Astrocyte (in vitro differentiated cells and primary cell): Measurements from ENCODE around the gene ZFHX3. TPM values are rescaled to one million over a fixed set of nuclear protein-coding genes. Genes with fewer than 3 reads are reported as not detected.

Experiments
- DNase-seq: peaks from one replicate; pipeline ENCODE4 v3.0.0-alpha.2; 2010; ENCODE audit warnings: low read depth
- FAIRE-seq: peaks from 2 replicates; lab custom pipeline; 2011; peaks lifted over from hg19 to GRCh38; lab: Jason Lieb, UNC
- H2AFZ ChIP-seq: 2 replicates; pipeline ENCODE4 v1.6.0; 2012; ENCODE audit warnings: low read depth, low read length, inconsistent platforms
- H3K27ac ChIP-seq: 2 replicates; pipeline ENCODE4 v1.5.1; 2011; ENCODE audit warnings: low read depth, low read length, inconsistent platforms
- H3K27me3 ChIP-seq: 2 replicates; pipeline ENCODE4 v1.6.0; 2011; ENCODE audit warnings: low read length, inconsistent platforms; ENCODE audit not compliant: insufficient read depth
- H3K36me3 ChIP-seq: 2 replicates; pipeline ENCODE4 v1.5.1; 2011; ENCODE audit warnings: low read length, inconsistent platforms; ENCODE audit not compliant: insufficient read depth
- H3K4me1 ChIP-seq: 2 replicates; pipeline ENCODE4 v1.5.1; 2011; ENCODE audit warnings: low read length, inconsistent platforms; ENCODE audit not compliant: insufficient read depth
- H3K4me2 ChIP-seq: 2 replicates; pipeline ENCODE4 v1.6.0; 2012; ENCODE audit warnings: low read length, inconsistent platforms
- H3K4me3 ChIP-seq: 2 replicates; pipeline ENCODE4 v1.5.1; 2011; ENCODE audit warnings: low read depth, mild to moderate bottlenecking, low read length, inconsistent platforms; ENCODE audit not compliant: insufficient read depth
- H3K79me2 ChIP-seq: 2 replicates; pipeline ENCODE4 v1.6.0; 2012; ENCODE audit warnings: mild to moderate bottlenecking, low read length, inconsistent platforms; ENCODE audit not compliant: insufficient read depth
- H3K9ac ChIP-seq: 2 replicates; pipeline ENCODE4 v1.6.0; 2012; ENCODE audit warnings: mild to moderate bottlenecking, low read length, inconsistent platforms
- H3K9me3 ChIP-seq: 2 replicates; pipeline ENCODE4 v1.5.1; 2012; ENCODE audit warnings: low read depth, mild to moderate bottlenecking, low read length, inconsistent platforms; ENCODE audit not compliant: insufficient read depth
- H4K20me1 ChIP-seq: 2 replicates; pipeline ENCODE4 v1.6.0; 2012; ENCODE audit warnings: low read length, inconsistent platforms; ENCODE audit not compliant: insufficient read depth
- H3K27ac Mint-ChIP-seq: one replicate; pipeline ENCODE4 v1.8.0; 2021; ENCODE audit warnings: mild to moderate bottlenecking, mixed read lengths; ENCODE audit not compliant: unreplicated experiment
- H3K27me3 Mint-ChIP-seq: one replicate; pipeline ENCODE4 v1.8.0; 2021; ENCODE audit warnings: low read depth, mixed read lengths; ENCODE audit not compliant: unreplicated experiment
- H3K36me3 Mint-ChIP-seq: one replicate; pipeline ENCODE4 v1.8.0; 2021; ENCODE audit warnings: low read depth, mixed read lengths; ENCODE audit not compliant: unreplicated experiment
- H3K4me1 Mint-ChIP-seq: one replicate; pipeline ENCODE4 v1.8.0; 2021; ENCODE audit warnings: low read depth, mixed read lengths; ENCODE audit not compliant: unreplicated experiment
- H3K4me3 Mint-ChIP-seq: one replicate; pipeline ENCODE4 v1.8.0; 2021; ENCODE audit warnings: mild to moderate bottlenecking, moderate library complexity, mixed read lengths; ENCODE audit not compliant: unreplicated experiment
- H3K9me3 Mint-ChIP-seq: one replicate; pipeline ENCODE4 v1.8.0; 2021; ENCODE audit warnings: mild to moderate bottlenecking, mixed read lengths; ENCODE audit not compliant: unreplicated experiment
- EZH2 ChIP-seq: IDR thresholded peaks from 2 replicates; pipeline ENCODE4 v1.6.1; 2012; ENCODE audit warnings: mild to moderate bottlenecking, low read length, inconsistent platforms; ENCODE audit not compliant: insufficient read depth
- total RNA-seq: library from RNA; stranded (reverse); gene quantifications from 2 replicates; pipeline ENCODE4 v1.2.1, GENCODE V29; 2021
- TF ChIP-seq, protein P1 (sequence below): IDR thresholded peaks from 2 replicates; pipeline ENCODE4 v1.5.1; 2011; ENCODE audit warnings: low read depth, mild to moderate bottlenecking, inconsistent platforms, low read length, moderate library complexity; ENCODE audit not compliant: insufficient read depth

ZFHX3 gene
- total RNA-seq, 1 donor from 2014 or later: 19.7 TPM

DNA sequence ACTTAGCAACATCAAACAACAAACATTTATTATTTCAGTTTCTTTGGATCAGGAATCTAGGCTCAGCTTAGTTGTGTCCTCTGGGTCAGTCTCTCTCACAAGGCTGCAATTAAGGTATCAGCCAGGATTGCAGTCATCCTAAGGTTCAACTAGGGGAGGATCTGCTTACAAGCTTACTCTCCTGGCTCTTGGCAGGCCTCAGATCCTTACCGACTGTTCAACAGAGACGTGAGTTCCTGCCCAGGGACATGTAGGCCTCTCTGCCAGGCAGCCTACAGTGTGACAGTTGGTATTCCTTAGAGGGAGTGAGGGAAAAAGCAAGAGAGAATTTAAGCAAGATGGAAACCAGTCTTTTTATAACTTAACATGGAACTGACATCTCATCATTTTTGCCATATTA, 294.0 kb downstream of the ZFHX3 start:
- Histone ChIP-seq H3K4me1 (no peaks in the 10 kb centered on the region), H3K9ac (no peak overlapping the region), H4K20me1 (no peaks in the 10 kb centered on the region), H3K4me2 (no peak overlapping the region), H3K27ac (no peak overlapping the region), H3K27me3 (no peaks in the 10 kb centered on the region), H2AFZ (no peak overlapping the region), H3K36me3 (no peaks in the 10 kb centered on the region), H3K9me3 (no peaks in the 10 kb centered on the region), H3K4me3 (no peak overlapping the region), H3K79me2 (no peaks in the 10 kb centered on the region)
- Mint-ChIP-seq H3K27ac (no peak overlapping the region), H3K27me3 (no peaks in the 10 kb centered on the region), H3K9me3 (peaks cover 3% of the 10 kb centered on the region), H3K4me3 (no peak overlapping the region), H3K36me3 (no peaks in the 10 kb centered on the region), H3K4me1 (peaks cover 6% of the 10 kb centered on the region)
- TF ChIP-seq EZH2: no peak
- FAIRE-seq (no peak), DNase-seq (no peak)

DNA sequence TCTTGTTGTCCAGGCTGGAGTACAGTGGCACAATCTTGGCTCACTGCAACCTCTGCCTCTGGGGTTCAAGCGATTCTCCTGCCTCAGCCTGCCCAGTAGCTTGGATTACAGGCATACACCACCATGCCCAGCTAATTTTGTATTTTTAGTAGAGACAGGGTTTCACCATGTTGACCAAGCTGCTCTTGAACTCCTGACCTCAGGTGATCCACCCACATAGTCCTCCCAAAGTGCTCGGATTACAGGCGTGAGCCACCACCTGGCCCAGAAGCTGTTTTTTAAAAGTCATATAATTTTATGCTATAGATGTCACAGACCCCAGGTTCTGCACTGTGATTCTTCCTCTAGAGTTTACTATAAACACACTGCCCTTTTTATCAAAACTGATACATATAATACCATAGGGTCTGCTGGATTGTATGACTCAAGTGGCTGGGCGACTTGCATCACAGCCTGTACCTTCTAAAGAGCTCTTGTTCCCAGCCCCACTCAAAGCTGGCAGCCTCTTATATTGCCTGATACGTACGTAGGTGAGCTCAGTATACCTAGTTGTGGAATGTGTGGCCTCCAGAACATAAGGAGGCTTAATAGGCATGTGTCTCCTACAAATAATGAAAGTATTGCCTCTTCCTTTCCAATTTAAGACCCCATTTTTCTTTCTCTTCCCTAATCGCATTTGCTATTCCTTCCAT, 295.8 kb downstream of the ZFHX3 start:
- Mint-ChIP-seq H3K36me3 (no peaks in the 10 kb centered on the region), H3K27ac (no peak overlapping the region), H3K4me3 (no peak overlapping the region), H3K4me1 (peaks cover 6% of the 10 kb centered on the region), H3K9me3 (peaks cover 3% of the 10 kb centered on the region), H3K27me3 (no peaks in the 10 kb centered on the region)
- no peak for DNase-seq
- no peak overlapping the region for H2AFZ ChIP-seq
- H3K27ac ChIP-seq: no peak overlapping the region
- no peaks in the 10 kb centered on the region for H3K9me3 ChIP-seq
- H3K4me3 ChIP-seq: no peak overlapping the region
- no peak overlapping the region for H3K9ac ChIP-seq
- H4K20me1 ChIP-seq: no peaks in the 10 kb centered on the region
- H3K27me3 ChIP-seq: no peaks in the 10 kb centered on the region
- FAIRE-seq: no peak
- H3K4me2 ChIP-seq: no peak overlapping the region
- H3K79me2 ChIP-seq: no peaks in the 10 kb centered on the region
- no peaks in the 10 kb centered on the region for H3K4me1 ChIP-seq
- TF ChIP-seq EZH2: no peak
- TF ChIP-seq, protein P1, sequence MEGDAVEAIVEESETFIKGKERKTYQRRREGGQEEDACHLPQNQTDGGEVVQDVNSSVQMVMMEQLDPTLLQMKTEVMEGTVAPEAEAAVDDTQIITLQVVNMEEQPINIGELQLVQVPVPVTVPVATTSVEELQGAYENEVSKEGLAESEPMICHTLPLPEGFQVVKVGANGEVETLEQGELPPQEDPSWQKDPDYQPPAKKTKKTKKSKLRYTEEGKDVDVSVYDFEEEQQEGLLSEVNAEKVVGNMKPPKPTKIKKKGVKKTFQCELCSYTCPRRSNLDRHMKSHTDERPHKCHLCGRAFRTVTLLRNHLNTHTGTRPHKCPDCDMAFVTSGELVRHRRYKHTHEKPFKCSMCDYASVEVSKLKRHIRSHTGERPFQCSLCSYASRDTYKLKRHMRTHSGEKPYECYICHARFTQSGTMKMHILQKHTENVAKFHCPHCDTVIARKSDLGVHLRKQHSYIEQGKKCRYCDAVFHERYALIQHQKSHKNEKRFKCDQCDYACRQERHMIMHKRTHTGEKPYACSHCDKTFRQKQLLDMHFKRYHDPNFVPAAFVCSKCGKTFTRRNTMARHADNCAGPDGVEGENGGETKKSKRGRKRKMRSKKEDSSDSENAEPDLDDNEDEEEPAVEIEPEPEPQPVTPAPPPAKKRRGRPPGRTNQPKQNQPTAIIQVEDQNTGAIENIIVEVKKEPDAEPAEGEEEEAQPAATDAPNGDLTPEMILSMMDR: no peak
- no peaks in the 10 kb centered on the region for H3K36me3 ChIP-seq

DNA sequence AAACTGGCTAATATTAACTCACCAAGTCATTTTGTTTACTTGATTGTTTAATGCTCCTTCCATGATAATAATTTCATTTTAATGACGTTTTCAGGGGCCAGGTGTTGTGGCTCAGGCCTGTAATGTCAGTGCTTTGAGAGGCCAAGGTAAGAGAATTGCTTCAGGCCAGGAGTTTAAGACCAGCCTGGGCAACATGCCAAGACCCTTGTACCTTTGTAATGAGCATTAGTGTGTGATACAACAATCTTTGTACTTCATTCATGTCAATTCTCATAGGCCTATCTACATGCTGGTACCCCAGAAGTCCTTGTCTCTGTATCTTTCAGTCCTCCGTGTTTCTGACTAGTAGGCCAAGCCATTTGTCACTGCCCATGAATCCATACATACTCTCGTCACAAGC, 296.9 kb downstream of the ZFHX3 start:
- H3K27me3 Mint-ChIP-seq: no peaks in the 10 kb centered on the region
- Histone ChIP-seq H3K4me2 (no peak overlapping the region), H3K4me3 (no peak overlapping the region), H3K9me3 (no peaks in the 10 kb centered on the region), H3K4me1 (no peaks in the 10 kb centered on the region), H2AFZ (no peak overlapping the region), H3K36me3 (no peaks in the 10 kb centered on the region), H4K20me1 (no peaks in the 10 kb centered on the region), H3K27ac (no peak overlapping the region), H3K79me2 (no peaks in the 10 kb centered on the region), H3K9ac (no peak overlapping the region), H3K27me3 (no peaks in the 10 kb centered on the region)
- no peak overlapping the region for H3K4me3 Mint-ChIP-seq
- no peak overlapping the region for H3K27ac Mint-ChIP-seq
- no peak for TF ChIP-seq EZH2
- TF ChIP-seq, protein P1: no peak
- H3K9me3 Mint-ChIP-seq: peaks cover 3% of the 10 kb centered on the region
- H3K4me1 Mint-ChIP-seq: peaks cover 6% of the 10 kb centered on the region
- DNase-seq: no peak
- FAIRE-seq: no peak
- no peaks in the 10 kb centered on the region for H3K36me3 Mint-ChIP-seq
